Measurements from ENCODE around the gene DEK. TPM values are rescaled to one million over a fixed set of nuclear protein-coding genes. Genes with fewer than 3 reads are reported as not detected.

DEK gene
- total and polyA plus RNA-seq, 2 donors (not counting 1 experiment from before 2014, with no cell fraction given) = 13.6 to 114 TPM

- Histone ChIP-seq H3K79me2 (ENCODE audit: control insufficient read depth, insufficient read depth, low read length) (peaks cover 88% of the 10 kb centered on the region), H3K9me3 (ENCODE audit: control extremely low read depth in 1 of 3, control insufficient read depth in 2 of 3, insufficient read depth in 1 of 3, low read length in 2 of 3) (peaks cover 0 to 2% (median 1%) of the 10 kb centered on the region in 3 donors), H3K27ac (ENCODE audit: low read length in 2 of 2) (peak overlapping the region; percentile 7 to 85), H2AFZ (ENCODE audit: insufficient read depth, low read depth, low read length, poor library complexity, severe bottlenecking) (no peak overlapping the region), H3K4me2 (replicated peaks; ENCODE audit: low read depth, low read length, poor library complexity, severe bottlenecking) (peak overlapping the region; percentile 54), H3K4me3 (ENCODE audit: control extremely low read depth in 1 of 5, extremely low read depth in 1 of 5, insufficient read depth in 1 of 5, low read depth in 2 of 5, low read length in 4 of 5) (no peak overlapping the region), H3K4me1 (ENCODE audit: control insufficient read depth in 2 of 2, insufficient read depth in 2 of 2, low read length in 2 of 2) (peaks cover 42 to 43% of the 10 kb centered on the region in 2 donors), H4K20me1 (ENCODE audit: control insufficient read depth, insufficient read depth, low read length, poor library complexity, severe bottlenecking) (peaks cover 33% of the 10 kb centered on the region), H3K27me3 (replicated peaks in 1 of 4; ENCODE audit: control extremely low read depth in 1 of 4, control insufficient read depth in 3 of 4, insufficient read depth in 4 of 4, low read length in 3 of 4) (no peaks in the 10 kb centered on the region), H3K36me3 (replicated peaks in 1 of 2; ENCODE audit: control extremely low read depth in 1 of 2, control insufficient read depth in 1 of 2, extremely low read depth in 1 of 2, insufficient read depth in 2 of 2, low read length in 1 of 2) (peaks cover 1 to 19% of the 10 kb centered on the region in 2 experiments), H3K9ac (ENCODE audit: low read length) (no peak overlapping the region)
- TF ChIP-seq CTCF (IDR thresholded peaks at IDR 0.05) = no peak
- TF ChIP-seq EZH2 (IDR thresholded peaks at IDR 0.05; ENCODE audit: borderline replicate concordance, insufficient read depth, low read depth, low read length, poor library complexity, severe bottlenecking) = no peak
- Mint-ChIP-seq H3K4me3 (peak overlapping the region; percentile 9), H3K4me1 (peaks cover 51% of the 10 kb centered on the region), H3K9me3 (ENCODE audit: insufficient read depth) (no peaks in the 10 kb centered on the region), H3K27me3 (no peaks in the 10 kb centered on the region), H3K27ac (peak overlapping the region; percentile 66)
- ChIA-PET CTCF (interaction anchor here (0.7 to 1.1 kb wide), 2 partner anchors 23 to 139 kb away, joined by 4 to 5 read pairs; no protein-coding TSS in a partner anchor), POLR2A (interaction anchor here (0.5 to 0.7 kb wide), 2 partner anchors 8 to 24 kb away, joined by 3 read pairs; no protein-coding TSS in a partner anchor)
- ATAC-seq (ENCODE audit: low read depth) = peak; percentile 7
- intact Hi-C loops (cut with micrococcal nuclease) = loop anchor here (5.0 kb wide), 4 partner anchors 38 to 273 kb away; partner anchors contain the start of genes KIF13A and RNF144B
- 53% methylated on average over 2 of the region's 4 CpGs for WGBS (ENCODE audit: insufficient coverage)
- DNase-seq = peak; percentile 69
These were observed 3.8 kb downstream of the DEK start for GRCh38 chr6:18260448-18261106.
